K562 (cell line): ENCODE measurements around the gene POP5. TPM values are rescaled to one million over a fixed set of nuclear protein-coding genes. Genes with fewer than 3 reads are reported as not detected.

Experiments
- ATF7 ChIP-seq: fragments of 450-650 bp; IDR thresholded peaks from 2 replicates; pipeline ENCODE4 v1.7.1; 2014; ENCODE audit warnings: mild to moderate bottlenecking, moderate library complexity
- CREM ChIP-seq: IDR thresholded peaks from 2 replicates; pipeline ENCODE4 v1.6.1; 2014; ENCODE audit warnings: antibody characterized with exemption, low read depth
- DIDO1 ChIP-seq: fragments of 450-650 bp; IDR thresholded peaks from 2 replicates; pipeline ENCODE4 v1.6.1; 2016; ENCODE audit warnings: low read depth, missing biosample characterization, missing genetic modification characterization
- FOXJ3 ChIP-seq: sonication (generic); formaldehyde crosslinking; IDR thresholded peaks from 2 replicates; pipeline ENCODE4 v1.4.0; 2020; ENCODE audit warnings: mild to moderate bottlenecking, missing genetic modification reagents
- FOXP1 ChIP-seq: sonication (generic); formaldehyde crosslinking; IDR thresholded peaks from 2 replicates; pipeline ENCODE4 v1.8.0; 2022; ENCODE audit warnings: mild to moderate bottlenecking, missing genetic modification reagents
- MAFK ChIP-seq: IDR thresholded peaks from 2 replicates; pipeline ENCODE4 v1.6.1; 2011; ENCODE audit warnings: low read length, improper control_type of control experiment
- PCBP1 ChIP-seq: fragments of 200-400 bp; formaldehyde crosslinking; IDR thresholded peaks from 2 replicates; pipeline ENCODE4 v1.6.1; 2018; ENCODE audit warnings: mild to moderate bottlenecking, low read depth, low read length; ENCODE audit not compliant: poor library complexity, severe bottlenecking
- PHF8 ChIP-seq: fragments of 200-600 bp; sonication (generic); IDR thresholded peaks from 2 replicates; pipeline ENCODE4 v1.6.1; 2012; ENCODE audit warnings: mixed run types, mild to moderate bottlenecking, inconsistent platforms, low read length, moderate library complexity, borderline replicate concordance
- POLR2B ChIP-seq: fragments of 450-650 bp; IDR thresholded peaks from 2 replicates; pipeline ENCODE4 v1.6.1; 2018; ENCODE audit warnings: low read depth; ENCODE audit not compliant: partially characterized antibody
- POLR2G ChIP-seq: fragments of 200-400 bp; formaldehyde crosslinking; IDR thresholded peaks from 2 replicates; pipeline ENCODE4 v1.6.1; 2017; ENCODE audit warnings: low read depth, mild to moderate bottlenecking, antibody characterized with exemption, low read length, moderate library complexity
- TFAM ChIP-seq: fragments of 250-450 bp; sonication (Bioruptor Pico); conservative IDR thresholded peaks from 2 replicates; pipeline ENCODE4 v1.5.0; 2021; ENCODE audit warnings: mild to moderate bottlenecking, moderate library complexity
- ZFX ChIP-seq: sonication (generic); formaldehyde crosslinking; IDR thresholded peaks from 2 replicates; pipeline ENCODE4 v1.8.0; 2022; ENCODE audit warnings: mild to moderate bottlenecking, missing genetic modification reagents, moderate library complexity
- ZNF507 ChIP-seq: conservative IDR thresholded peaks from 2 replicates; pipeline ENCODE4 v1.6.1; 2017; ENCODE audit warnings: missing genetic modification characterization, missing compliant biosample characterization
- polyA plus RNA-seq, 8 experiments: library from polyadenylated mRNA; depleted of rRNA in 4 of 8; stranded (reverse) in 5 of 8; unstranded in 3 of 8; fragments of >200 nt; fragmentation: Nextera tagmentation in 2 of 8; fragmentation: Illumina TruSeq in 1 of 8; extraction: Ambion mirVana in 2 of 8; extraction: Trizol in 1 of 8; gene quantifications; 2 replicates each; pipeline versions ENCODE4 v1.2.1 to v1.2.3, GENCODE V29; 2011 to 2014; ENCODE audit warnings: inconsistent platforms in 1 of 8, missing spikeins in 1 of 8
- total RNA-seq, 7 experiments: library from RNA; depleted of rRNA in 6 of 7; stranded (reverse); fragments of >200 nt in 6 of 7; fragmentation: Illumina TruSeq in 2 of 7; extraction: Trizol in 2 of 7; gene quantifications; 2 replicates each; pipeline versions ENCODE4 v1.2.1 to v1.2.3, GENCODE V29; 2011 to 2021; ENCODE audit warnings: low replicate concordance in 1 of 7
- TF ChIP-seq, protein P1 (sequence below), 2 experiments: fragments of 450-650 bp in 1 of 2; sonication (generic) in 1 of 2; formaldehyde crosslinking in 1 of 2; IDR thresholded peaks; 2 replicates each; pipeline versions ENCODE4 v1.7.1 to v1.9.0; 2016 to 2022; ENCODE audit warnings: inconsistent platforms in 1 of 2, mild to moderate bottlenecking in 1 of 2, missing genetic modification reagents in 1 of 2
- TF ChIP-seq, protein P2 (sequence below), 2 experiments: fragments of 450-650 bp; IDR thresholded peaks; 2 replicates each; pipeline ENCODE4 v1.6.1; 2018; ENCODE audit warnings: mild to moderate bottlenecking in 2 of 2, low read depth in 1 of 2; ENCODE audit not compliant: partially characterized antibody in 2 of 2

The POP5 gene
- total and polyA plus RNA-seq, 9 of the 15 experiments (the other 6 are each of a cell fraction or from before 2014, with no cell fraction given) = 57.5 to 253 (median 73.8) TPM

DNA sequence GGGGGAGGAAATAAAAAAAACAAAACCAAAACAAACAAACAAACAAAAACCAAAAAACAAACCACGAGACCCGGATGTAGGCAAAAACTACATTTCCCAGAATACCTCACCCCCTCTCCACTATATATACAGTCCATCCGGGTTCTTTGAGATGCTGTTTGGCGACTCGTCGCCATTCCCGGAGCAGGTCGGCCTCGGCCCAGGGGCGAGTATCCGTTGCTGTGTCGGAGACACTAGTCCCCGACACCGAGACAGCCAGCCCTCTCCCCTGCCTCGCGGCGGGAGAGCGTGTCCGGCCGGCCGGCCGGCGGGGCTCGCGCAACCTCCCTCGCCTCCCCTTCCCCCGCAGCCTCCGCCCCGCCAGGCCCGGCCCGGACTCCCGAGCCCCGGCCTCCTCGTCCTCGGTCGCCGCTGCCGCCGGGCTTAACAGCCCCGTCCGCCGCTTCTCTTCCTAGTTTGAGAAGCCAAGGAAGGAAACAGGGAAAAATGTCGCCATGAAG lies 46.9 kb downstream of the POP5 start, which contains the start of gene RNF10 (continued):
- TF ChIP-seq, protein P1, sequence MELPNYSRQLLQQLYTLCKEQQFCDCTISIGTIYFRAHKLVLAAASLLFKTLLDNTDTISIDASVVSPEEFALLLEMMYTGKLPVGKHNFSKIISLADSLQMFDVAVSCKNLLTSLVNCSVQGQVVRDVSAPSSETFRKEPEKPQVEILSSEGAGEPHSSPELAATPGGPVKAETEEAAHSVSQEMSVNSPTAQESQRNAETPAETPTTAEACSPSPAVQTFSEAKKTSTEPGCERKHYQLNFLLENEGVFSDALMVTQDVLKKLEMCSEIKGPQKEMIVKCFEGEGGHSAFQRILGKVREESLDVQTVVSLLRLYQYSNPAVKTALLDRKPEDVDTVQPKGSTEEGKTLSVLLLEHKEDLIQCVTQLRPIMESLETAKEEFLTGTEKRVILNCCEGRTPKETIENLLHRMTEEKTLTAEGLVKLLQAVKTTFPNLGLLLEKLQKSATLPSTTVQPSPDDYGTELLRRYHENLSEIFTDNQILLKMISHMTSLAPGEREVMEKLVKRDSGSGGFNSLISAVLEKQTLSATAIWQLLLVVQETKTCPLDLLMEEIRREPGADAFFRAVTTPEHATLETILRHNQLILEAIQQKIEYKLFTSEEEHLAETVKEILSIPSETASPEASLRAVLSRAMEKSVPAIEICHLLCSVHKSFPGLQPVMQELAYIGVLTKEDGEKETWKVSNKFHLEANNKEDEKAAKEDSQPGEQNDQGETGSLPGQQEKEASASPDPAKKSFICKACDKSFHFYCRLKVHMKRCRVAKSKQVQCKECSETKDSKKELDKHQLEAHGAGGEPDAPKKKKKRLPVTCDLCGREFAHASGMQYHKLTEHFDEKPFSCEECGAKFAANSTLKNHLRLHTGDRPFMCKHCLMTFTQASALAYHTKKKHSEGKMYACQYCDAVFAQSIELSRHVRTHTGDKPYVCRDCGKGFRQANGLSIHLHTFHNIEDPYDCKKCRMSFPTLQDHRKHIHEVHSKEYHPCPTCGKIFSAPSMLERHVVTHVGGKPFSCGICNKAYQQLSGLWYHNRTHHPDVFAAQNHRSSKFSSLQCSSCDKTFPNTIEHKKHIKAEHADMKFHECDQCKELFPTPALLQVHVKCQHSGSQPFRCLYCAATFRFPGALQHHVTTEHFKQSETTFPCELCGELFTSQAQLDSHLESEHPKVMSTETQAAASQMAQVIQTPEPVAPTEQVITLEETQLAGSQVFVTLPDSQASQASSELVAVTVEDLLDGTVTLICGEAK (IDR thresholded peaks at IDR 0.05) = peak; percentile 54; the same call in 1 of the 2 replicates
- TF ChIP-seq, protein P1 (CRISPR knock-in tag; IDR thresholded peaks at IDR 0.05) = no peak
- TF ChIP-seq FOXJ3 (CRISPR knock-in tag) (no peak), PCBP1 (no peak), MAFK (no peak), TFAM (CRISPR knock-in tag) (no peak), DIDO1 (tag) (peak; percentile 69; the same call in 1 of the 2 replicates), CREM (peak; percentile 63), ATF7 (peak; percentile 35; the same call in 1 of the 2 replicates), ZNF507 (no peak), FOXP1 (peak; percentile 86), POLR2G (peak; percentile 91), ZFX (CRISPR knock-in tag) (no peak; the same call in 1 of the 2 replicates), POLR2B (peak; percentile 93), PHF8 (peak; percentile 83; the same call in 1 of the 2 replicates)
- TF ChIP-seq, protein P2, sequence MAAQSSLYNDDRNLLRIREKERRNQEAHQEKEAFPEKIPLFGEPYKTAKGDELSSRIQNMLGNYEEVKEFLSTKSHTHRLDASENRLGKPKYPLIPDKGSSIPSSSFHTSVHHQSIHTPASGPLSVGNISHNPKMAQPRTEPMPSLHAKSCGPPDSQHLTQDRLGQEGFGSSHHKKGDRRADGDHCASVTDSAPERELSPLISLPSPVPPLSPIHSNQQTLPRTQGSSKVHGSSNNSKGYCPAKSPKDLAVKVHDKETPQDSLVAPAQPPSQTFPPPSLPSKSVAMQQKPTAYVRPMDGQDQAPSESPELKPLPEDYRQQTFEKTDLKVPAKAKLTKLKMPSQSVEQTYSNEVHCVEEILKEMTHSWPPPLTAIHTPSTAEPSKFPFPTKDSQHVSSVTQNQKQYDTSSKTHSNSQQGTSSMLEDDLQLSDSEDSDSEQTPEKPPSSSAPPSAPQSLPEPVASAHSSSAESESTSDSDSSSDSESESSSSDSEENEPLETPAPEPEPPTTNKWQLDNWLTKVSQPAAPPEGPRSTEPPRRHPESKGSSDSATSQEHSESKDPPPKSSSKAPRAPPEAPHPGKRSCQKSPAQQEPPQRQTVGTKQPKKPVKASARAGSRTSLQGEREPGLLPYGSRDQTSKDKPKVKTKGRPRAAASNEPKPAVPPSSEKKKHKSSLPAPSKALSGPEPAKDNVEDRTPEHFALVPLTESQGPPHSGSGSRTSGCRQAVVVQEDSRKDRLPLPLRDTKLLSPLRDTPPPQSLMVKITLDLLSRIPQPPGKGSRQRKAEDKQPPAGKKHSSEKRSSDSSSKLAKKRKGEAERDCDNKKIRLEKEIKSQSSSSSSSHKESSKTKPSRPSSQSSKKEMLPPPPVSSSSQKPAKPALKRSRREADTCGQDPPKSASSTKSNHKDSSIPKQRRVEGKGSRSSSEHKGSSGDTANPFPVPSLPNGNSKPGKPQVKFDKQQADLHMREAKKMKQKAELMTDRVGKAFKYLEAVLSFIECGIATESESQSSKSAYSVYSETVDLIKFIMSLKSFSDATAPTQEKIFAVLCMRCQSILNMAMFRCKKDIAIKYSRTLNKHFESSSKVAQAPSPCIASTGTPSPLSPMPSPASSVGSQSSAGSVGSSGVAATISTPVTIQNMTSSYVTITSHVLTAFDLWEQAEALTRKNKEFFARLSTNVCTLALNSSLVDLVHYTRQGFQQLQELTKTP (IDR thresholded peaks at IDR 0.05; ENCODE audit: low read depth in 1 of 2, partially characterized antibody in 2 of 2) = peak in 1 of 2 experiments; percentile 84
